Stimulated activated naive CD4-positive, alpha-beta T cell (primary cell): ENCODE results near the gene ANKK1.

ENCODE experiments used
- DNase-seq, 6 experiments: peaks; one replicate each; lab custom pipeline; 2025; lab: John Stamatoyannopoulos, UW

Gene ANKK1, protein sequence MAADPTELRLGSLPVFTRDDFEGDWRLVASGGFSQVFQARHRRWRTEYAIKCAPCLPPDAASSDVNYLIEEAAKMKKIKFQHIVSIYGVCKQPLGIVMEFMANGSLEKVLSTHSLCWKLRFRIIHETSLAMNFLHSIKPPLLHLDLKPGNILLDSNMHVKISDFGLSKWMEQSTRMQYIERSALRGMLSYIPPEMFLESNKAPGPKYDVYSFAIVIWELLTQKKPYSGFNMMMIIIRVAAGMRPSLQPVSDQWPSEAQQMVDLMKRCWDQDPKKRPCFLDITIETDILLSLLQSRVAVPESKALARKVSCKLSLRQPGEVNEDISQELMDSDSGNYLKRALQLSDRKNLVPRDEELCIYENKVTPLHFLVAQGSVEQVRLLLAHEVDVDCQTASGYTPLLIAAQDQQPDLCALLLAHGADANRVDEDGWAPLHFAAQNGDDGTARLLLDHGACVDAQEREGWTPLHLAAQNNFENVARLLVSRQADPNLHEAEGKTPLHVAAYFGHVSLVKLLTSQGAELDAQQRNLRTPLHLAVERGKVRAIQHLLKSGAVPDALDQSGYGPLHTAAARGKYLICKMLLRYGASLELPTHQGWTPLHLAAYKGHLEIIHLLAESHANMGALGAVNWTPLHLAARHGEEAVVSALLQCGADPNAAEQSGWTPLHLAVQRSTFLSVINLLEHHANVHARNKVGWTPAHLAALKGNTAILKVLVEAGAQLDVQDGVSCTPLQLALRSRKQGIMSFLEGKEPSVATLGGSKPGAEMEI

DNA sequence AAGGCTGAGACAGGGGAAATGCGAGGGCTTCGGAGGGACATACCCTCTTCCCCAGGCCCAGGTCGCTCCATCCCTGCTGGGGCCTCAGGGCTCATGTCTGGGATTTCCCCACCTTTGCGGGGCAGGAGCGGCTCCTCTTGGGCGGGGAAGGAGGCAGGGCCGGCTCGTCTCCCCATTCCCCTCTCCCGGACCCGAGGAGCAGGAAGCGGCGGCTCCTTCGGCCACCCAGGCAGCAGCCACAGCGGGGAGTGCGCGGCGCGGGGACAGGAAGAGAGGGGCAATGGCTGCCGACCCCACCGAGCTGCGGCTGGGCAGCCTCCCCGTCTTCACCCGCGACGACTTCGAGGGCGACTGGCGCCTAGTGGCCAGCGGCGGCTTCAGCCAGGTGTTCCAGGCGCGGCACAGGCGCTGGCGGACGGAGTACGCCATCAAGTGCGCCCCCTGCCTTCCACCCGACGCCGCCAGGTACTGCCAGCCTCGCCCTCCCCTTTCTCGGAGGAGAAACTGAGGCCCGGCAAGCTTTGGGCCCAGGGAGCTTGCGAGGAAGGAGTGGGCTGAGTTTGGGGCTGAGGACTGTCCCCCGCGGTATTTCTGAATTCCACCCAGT lies at the start of gene ANKK1:
ANKK1 (plus strand) TSS at position 175 of the 607 bp plus-strand sequence; CDS start at position 281, 106 bp downstream.
- no peak for DNase-seq

DNA sequence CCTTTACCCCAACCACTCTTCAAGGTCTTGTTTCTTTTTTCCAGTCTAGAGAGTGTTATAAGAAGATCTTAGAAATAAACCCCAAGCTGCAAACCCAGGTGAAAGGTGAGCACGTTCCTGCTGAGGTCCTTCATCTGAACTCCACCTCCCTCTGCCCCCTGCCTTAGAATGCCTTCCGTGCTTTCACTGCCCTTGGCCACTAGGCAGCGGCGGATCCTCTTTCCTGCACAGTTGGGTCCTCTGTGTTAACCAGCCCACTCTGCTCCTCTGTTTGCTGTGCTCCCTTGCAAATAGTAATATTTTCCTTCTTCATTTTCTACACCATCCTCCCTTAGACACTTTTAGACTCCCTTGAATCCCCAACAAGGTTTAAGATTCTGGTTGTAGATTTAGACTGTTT lies 48.8 kb upstream of the ANKK1 start:
- no peak for DNase-seq

DNA sequence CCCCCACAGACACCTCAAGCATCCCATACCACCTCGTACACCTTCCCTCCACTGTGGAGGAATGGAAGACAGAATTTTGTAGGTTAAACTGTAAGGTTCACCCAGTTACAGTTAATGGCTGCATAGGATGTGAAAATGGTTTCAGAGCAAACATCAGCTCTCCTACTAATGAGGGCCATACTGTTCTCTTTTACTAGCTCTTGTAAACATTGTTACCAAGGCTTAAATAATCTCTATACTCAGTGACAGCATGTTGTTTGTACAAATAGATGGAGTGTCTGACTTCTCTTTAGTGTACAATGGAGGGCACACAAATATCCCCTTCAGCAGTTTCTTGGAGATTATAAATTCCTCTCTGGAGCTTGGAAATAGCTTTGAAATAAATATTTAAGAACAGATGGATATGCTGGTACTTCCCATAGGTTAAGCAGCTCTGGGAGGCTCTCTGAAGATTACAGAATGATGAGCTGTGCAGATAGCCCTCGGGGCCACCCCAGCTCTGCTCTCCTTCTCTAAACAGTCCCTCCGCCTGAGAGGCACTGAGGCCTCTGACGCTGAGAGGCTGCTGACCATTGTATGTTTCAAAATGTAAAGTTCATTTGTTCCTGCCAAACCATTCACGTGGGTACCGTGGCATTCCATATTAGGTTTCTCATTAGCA lies 47.5 kb upstream of the ANKK1 start:
- no peak for DNase-seq

DNA sequence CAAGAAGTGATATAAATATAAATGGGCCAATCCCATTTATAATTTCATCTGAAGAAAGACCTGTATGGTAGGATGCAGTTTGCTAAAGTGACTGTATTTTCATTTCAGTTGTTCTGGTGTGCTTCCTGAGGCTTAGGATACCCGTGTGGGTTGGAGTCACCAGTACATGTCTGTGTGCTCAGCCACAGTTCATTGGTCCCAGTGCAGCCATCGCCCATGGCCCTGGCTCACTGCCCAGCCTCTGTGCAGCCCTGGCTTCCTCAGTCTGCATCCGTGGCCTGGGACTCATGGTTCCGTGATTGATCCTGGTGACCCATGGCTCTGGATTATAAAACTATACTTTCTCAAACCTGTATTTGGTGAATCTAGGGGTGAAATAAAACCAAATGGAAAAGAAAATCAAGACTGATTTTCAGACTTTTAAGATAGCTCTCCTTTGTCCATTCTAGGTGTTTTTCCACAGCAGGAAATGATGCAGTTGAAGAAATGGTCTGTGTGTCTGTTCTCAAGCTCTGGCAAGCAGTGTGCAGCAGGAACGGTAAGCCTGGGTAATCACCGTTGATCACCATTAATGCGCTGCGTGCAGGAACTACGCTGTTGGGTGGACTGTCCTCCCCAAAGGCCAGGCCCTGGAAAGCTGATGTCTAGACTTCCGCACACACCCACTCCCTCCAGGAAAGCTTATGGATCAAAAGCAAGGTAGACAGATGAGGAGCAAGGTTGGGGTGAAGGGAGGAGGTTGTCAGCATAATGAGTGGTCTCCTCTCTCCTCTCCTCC lies 46.0 kb upstream of the ANKK1 start:
- DNase-seq: no peak

DNA sequence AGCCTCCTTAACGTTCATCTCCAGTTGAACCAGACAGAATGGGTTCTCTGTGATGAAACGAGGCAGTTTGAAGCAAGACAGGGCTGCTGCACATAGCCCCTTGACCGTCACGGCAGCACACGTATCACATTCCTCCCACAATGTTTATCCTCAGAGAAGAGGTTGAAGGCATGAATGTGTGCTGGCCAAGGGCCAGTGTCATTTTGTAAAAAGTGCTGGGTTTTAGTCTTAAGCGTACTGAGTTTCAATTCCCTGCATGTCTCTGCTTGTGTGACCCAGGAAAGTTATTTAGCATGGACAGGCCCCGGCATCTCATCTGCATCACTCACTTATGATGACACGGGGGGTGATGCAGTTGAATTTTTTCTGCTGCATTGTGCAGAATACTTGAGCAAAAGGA lies 41.6 kb upstream of the ANKK1 start:
- DNase-seq: no peak

DNA sequence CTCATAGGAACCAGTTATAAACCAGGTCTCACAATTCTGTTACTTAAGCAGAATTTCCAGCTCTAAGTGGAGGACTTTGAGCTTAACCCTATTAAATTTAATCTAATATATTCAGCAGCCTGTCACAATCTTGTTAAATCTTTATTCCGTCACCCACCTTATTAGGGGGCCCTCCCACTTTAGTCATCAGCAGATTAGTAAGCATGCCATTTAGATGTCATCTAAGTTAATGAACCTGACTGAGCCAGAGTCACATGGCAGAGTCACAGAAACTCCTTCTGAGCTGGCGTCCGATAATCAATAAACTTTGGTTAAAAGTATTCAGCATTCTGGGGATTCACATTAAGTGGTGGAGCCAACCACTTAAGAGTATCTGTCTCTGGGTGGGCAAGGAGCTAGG lies 38.1 kb upstream of the ANKK1 start:
- no peak for DNase-seq

DNA sequence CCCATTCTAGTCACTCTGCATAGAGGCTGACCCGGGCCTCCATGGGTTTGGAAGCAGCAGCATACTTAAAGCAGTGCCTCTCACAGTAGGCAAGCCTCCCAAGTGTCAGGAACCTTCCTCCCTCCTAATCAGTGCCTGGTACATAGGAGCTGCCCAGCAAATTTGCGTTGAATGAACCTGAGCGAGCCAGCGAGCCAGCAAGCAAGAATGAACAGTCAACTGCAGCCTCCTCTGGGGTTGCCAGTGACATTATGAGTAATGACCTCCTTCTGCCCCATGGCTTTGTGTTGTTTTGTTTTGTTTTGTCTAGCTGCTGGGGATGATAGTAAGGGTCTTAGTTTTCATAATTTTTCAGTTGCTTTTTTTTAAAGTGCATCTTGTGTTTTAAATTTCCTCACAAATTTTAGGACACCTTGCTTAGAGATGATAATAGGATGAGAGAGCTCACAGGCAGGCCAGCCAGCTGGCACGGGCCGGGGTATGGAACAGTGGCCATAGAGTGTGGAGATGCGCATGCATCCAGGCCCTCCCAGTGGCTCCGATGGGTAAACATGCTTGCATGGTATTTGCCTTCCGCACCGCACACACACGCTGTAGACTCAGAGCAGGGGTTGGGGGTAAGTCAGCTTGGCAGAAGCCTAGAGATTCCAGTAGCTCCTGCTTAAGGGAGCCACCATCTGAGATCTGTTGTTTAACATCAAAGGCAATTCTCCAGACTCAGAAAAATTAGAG lies 37.1 kb upstream of the ANKK1 start:
- DNase-seq: no peak

DNA sequence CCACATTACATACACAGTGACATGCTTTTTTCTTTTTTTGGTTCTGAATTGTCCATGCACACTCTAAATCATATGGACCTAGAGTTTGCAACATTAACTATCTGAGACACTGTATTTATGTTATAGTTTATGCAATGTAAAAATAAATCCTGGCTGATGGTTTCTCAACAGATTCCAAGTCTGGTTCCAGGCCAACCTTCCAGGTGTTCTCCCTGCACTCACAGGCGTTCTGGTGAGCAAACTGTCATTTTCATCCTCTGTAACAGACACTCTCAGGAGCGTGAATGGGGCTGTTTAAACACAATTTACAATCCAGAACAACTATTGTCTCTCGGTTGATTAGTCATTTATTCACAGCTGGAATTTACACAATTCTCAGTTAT lies 36.5 kb upstream of the ANKK1 start:
- no peak for DNase-seq

DNA sequence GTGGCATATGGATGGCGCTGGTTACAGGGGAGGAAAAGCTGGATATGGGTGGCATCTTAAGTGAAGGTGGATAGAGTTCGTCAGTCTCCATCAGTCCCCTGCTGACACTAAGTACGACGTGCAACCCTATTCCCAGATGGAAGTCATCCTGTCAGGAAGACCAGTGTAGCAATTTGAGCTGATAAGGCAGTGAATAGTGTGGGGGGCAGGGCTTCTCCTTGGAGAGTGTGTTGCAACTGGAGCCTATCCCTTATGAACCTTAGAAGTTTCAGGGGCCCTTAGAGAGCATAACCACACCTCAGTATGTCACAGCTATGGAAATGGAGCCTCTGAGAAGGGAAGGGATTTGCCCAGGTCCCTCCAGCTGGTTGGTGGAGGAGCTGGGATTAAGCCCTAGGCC lies 36.1 kb upstream of the ANKK1 start:
- DNase-seq: no peak

DNA sequence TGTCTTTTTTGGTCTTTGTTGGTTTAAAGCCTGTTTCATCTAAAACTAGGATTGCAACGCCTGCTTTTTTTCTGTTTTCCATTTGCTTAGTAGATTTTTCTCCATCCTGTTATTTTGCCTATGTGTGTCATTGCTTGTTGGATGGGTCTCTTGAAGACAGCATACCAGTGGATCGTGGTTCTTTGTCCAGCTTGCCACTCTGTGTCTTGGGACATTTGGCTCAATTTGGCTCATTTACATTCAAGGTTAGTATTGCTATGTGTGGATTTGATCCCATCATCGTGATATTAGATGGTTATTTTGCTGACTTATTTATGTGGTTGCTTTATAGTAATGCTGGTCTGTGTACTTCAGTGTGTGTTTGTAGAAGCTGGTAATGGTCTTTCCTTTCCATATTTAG lies 31.4 kb upstream of the ANKK1 start:
- DNase-seq: no peak

DNA sequence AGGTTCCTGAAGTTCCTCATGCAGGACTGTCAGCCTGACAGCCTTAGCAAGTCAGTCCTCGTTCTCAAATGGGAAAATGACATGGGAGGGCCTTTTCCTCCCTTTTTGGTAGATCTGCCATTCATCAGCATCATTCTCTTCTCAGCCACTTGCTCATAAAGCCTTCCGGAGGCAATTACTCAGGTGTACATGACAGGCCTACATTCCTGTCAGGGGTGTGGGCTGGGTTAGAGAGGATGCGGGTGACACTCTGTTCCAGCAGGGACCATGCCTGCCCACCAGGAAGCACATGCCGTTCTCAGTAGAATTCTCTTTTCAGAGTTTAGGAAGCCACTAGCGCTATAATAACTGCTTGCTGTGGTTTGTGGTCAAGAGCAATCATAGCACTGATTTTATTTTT lies 24.2 kb upstream of the ANKK1 start:
- DNase-seq: no peak

DNA sequence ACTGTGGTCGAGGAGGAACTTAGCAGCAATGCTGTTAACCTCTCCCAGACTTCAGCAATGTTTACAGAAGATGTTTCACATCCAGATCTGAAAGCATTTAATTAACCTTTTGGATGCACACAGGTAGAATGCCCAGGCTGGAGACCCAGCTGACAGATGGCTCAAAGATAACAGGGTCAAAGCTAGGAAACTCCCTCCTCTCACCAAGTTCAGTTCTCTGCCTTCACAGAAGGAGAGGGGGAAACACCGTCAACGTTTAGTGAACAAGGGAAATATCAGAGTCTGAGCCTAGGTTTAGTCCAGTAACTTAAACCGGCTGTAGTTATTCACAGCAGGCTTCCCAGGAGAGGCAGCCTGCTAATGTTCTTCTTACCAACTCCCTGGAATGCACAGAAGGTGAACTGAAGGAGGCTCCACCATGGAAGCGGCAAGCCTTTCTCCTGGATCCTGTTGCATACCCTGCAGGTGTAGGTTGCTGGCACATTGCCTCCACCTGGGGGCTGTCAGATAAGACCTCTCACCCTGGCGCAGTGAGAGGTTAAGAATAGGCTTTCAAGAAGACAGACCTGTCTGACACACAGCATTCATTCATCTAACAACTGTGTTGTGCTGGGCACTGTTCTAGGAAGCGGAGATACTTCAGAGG lies 23.5 kb upstream of the ANKK1 start:
- no peak for DNase-seq

DNA sequence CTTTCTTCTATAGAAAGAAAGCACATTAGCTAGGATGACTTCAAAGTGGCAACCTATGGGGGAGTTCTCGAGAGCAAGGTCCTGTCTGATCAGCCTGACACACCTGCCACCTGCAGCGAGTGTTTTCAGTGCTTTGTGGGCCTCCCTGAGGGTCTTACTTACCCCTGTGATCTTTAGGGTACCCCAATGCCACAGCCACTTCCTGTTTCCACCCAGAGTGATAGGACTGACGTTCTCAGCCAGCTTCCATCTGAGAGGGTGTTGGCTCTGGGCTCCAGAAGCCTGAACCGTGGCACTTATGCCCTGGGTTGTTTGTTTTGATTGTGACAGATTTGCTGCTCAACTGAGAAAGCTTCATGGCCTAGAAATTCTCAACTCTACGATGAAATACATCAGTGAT lies 21.7 kb upstream of the ANKK1 start:
- DNase-seq: peak in 3 of 6 experiments; percentile 23 to 37 (median 29)

DNA sequence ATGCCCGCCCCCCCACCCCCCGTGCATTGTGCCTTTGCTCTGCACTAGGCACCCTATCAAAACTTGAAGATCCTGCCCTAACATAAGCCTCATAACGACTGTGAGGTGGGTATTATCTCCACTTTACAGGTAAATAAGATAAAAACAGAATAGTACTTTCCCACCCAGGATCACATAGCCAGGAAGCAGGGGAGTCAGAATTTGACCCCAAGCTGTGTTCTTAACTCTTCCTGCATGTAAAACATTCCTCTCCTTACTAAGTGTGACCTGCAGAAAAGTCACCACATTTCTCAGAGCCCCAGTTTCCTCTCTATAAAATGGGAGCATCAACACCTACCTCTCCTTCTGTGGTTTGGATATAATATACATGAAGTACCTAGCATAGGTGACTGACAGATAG lies 18.2 kb upstream of the ANKK1 start:
- no peak for DNase-seq

DNA sequence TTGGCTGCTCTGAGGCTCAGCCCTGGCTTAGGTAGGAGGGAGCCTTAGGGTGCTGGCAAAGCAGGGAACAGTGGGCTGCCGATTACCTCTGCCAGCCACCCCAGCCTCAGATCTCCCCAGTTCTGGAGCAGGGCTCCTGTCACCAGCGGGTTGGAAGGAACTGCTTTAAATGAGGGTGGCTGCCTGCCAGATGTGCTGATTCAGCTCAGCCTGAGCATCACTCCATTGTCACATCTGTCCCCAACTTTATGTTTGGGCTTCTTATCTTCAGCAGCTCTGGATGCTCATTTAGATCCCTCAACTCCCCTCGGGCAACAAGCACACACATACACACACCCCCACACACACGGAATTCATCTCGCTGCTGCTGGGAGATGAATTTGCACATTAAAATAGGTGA lies 16.9 kb upstream of the ANKK1 start:
- no peak for DNase-seq

DNA sequence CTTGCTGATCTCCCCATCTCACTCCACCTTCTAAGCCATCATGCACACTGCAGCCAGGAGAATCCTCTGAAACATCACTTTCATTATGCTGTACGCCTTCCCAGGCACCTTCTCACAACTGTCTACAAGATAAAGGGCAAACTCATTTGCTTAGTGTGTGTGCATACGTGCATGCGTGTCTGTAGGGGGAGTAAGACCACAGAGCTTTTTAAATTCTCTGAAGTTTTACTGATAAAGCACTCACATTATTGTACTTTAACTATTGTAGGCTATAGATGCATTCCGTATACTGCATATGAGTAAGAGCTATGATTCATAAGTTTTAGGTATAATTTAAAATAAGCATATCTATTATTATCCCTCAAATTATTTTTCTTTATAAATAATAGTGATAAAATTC lies 15.3 kb upstream of the ANKK1 start:
- no peak for DNase-seq

DNA sequence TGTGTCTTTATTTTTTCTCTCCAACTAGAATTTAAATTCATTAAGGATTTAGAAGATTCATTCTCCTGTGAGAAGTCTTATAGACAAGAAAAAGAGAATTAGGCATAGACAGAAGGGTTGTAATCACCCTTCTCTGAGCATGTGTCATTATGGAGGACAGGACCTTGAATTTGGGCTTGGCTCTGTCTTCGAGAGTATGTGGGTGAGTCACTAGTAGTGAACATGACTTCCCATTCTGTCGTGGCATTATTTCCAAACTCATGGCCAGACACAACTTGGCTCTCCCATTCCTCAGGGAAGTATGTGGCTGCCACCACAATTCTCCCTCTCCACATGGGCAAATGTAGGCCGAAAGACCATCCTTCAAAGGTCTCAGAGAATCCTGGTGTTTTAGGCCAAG lies 14.3 kb upstream of the ANKK1 start:
- DNase-seq: no peak

DNA sequence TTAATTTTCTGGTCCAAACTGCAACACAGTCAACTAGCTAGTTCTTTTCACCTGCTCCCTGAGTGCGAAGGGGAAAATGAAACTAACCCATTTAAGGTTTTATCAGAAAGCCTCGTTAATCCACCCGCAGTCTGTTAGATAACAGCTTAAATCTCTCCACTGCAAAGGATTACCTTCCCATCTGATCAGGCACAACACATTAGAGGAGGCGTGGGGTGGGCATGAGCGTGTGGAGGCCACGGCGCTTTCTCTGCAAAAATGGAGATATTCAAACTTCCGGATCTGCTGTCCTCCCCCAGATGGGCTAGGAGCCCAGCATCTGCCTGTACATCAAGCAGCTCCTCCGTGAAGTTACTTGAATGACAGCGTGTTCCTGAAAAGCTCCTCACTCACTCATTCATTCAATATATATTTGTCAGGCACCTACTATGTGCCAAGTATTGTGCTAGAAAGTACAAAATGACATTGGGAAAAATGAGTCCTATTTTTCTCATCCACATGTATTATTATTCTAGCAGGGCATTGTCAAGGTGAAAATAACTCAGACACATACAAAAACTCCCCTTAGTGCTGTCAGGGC lies 13.5 kb upstream of the ANKK1 start:
- DNase-seq: no peak

DNA sequence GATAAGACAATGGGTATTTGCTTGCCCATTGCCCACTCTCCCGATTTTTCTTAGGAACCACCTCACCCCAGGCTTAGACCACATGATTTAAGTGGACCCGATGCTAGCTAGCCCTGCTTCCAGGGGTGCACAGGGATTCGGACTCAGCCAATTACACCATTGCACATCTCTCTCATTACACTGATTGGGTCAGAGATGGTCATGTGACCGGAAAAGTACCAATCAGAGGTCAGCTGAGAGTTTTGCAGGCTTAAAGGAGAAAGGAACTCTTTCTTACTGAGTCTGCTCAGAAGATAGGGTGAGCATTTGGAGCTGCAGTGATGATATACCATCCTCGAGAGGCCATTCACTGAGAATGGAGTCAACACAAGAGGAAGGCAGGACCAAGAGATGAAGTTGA lies 12.2 kb upstream of the ANKK1 start:
- DNase-seq: no peak

DNA sequence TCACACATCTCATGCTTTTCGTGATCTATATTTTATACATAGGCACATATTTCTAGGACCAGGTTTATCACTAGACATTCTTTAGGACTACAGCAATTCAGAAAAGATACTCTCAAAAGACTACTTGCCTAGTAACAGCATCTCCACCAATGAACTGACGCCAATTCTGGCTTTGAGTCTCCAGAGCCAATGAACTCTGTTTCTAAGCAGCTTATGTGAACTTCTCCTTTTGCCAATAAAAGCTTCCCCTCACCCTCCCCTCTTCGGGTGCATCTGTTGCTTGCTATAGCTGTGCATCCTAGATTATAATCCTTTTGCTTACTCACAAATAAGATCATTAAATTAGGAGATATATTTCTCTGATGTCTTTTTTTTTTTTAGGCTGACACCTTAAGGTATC lies 11.4 kb upstream of the ANKK1 start:
- DNase-seq: no peak
